Adrenal gland (tissue), 5 donors: ENCODE data around the gene IGDCC3.

Experiments used
- POLR2A ChIP-seq, 2 donors: fragments of 450-650 bp; IDR thresholded peaks; one replicate each; pipeline ENCODE4 v1.6.1; 2017; ENCODE audit warnings: antibody characterized with exemption in 2 of 2, mild to moderate bottlenecking in 2 of 2, moderate library complexity in 1 of 2
- TF ChIP-seq, protein P1 (sequence below), 6 experiments: fragments of 450-650 bp in 4 of 6; fragments of 200-600 bp in 2 of 6; sonication (generic) in 1 of 6; IDR thresholded peaks; 1 replicate in 5 of 6; 2 replicates in 1 of 6; pipeline versions ENCODE4 v1.5.1 to v1.8.0; 2016 to 2021; ENCODE audit warnings: antibody characterized with exemption in 6 of 6, mild to moderate bottlenecking in 2 of 6, moderate library complexity in 1 of 6
- donor health status: DM: no; HTN: no; CAD: no.

DNA sequence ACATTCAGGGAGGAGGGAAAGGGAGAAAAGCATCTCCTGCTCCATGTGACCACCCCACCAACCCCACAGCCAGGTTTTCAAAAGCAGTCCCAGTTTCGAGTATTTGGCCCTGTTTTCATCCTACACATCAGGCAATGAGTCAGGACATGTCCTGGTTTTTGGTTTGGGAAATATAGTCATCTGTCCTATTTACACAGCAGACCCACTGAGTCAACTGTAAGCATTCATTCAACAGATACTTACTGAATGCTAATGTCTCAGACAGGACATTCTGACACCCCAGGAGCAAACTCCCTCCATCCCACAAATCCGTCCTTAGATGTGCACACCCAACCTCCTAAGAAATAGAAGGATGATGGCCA lies 32.9 kb downstream of the IGDCC3 start:
- TF ChIP-seq, protein P1, sequence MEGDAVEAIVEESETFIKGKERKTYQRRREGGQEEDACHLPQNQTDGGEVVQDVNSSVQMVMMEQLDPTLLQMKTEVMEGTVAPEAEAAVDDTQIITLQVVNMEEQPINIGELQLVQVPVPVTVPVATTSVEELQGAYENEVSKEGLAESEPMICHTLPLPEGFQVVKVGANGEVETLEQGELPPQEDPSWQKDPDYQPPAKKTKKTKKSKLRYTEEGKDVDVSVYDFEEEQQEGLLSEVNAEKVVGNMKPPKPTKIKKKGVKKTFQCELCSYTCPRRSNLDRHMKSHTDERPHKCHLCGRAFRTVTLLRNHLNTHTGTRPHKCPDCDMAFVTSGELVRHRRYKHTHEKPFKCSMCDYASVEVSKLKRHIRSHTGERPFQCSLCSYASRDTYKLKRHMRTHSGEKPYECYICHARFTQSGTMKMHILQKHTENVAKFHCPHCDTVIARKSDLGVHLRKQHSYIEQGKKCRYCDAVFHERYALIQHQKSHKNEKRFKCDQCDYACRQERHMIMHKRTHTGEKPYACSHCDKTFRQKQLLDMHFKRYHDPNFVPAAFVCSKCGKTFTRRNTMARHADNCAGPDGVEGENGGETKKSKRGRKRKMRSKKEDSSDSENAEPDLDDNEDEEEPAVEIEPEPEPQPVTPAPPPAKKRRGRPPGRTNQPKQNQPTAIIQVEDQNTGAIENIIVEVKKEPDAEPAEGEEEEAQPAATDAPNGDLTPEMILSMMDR (IDR thresholded peaks at IDR 0.05): no peak
- no peak for TF ChIP-seq POLR2A (IDR thresholded peaks at IDR 0.05)
